HG03060 (cell line): ENCODE measurements around the gene IQGAP1.

Source experiments
- ATAC-seq: cut with Tn5 transposase; IDR thresholded peaks from one replicate; pipeline ENCODE4 v1.9.1; 2021; ENCODE audit warnings: low read depth, moderate number of reproducible peaks; ENCODE audit not compliant: unreplicated experiment

The IQGAP1 gene

GRCh38 chr15:90432253-90432652, 44.2 kb downstream of the IQGAP1 start:
- ATAC-seq: no peak

DNA sequence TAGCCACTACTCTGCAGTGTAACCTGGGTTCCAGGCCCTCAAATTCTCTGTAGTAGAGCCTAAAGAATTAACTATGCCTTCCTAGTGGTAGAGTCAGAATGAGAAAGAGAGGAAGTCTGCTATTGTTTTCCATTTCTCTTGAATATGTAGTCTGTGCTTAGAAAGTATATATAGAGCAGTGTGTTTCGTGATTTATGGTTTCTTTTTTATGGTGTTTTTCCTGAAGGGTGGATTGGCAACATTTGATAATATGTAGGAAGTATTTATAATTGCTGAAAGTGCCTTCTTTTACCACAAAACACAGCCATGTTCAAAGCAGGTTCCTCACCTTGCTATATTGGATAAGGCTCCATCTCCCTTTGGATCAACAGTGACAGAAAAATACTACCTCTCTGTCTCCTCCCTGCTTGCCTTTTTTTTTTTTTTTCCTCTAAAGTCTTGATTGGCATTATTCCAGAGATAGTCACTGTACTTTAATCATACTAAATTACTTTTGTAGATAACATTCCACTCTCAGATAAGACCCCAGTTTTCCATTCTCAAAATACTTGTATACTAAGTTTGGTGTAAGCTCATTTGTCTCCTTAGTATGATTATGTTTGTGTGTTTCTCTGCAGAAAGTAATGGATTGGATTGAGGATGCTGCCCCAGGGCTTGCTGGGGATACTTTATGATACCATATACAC, 47.8 kb downstream of the IQGAP1 start:
- no peak for ATAC-seq

GRCh38 chr15:90436952-90437351, 48.9 kb downstream of the IQGAP1 start:
- ATAC-seq: no peak

DNA sequence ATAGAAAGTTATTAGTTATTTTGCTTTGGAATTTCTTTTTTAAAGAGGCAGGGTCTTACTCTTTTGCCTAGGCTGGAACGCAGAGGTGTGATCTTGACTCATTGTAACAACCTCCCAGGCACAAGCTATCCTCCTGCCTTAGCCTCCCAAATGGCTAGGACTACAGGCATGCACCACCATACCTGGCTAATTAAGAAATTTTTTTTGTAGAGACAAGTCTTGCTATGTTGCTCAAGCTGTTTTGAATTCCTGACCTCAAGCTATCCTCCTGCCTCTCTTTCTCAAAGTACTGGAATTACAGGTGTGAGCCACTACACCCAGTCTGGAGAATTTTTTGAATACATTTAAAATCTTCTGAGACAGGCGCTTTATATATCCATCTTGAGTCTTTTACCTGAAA, 49.5 kb downstream of the IQGAP1 start:
- no peak for ATAC-seq

DNA sequence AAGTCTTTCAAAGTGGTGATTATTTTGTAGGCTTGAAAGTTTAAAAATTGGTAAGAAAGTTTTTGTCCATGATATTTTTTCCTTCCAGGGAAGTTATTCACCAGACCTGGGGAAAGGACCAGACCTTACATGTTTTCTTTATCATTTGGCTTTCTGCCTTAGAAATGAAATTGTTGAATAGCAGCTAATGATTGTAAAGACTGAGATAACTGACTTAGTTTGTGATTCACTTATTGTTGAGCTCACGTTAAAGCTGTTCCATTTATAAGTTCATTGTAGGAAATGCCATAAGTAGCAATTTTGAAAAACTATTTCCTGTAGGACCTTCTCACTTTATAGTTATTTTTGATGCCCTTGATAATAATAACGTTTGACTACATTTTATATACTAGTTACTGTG, 51.9 kb downstream of the IQGAP1 start:
- no peak for ATAC-seq

GRCh38 chr15:90441027-90441426, 53.0 kb downstream of the IQGAP1 start:
- no peak for ATAC-seq

- no peak for ATAC-seq
These were observed 54.4 kb downstream of the IQGAP1 start for GRCh38 chr15:90442423-90442822.

DNA sequence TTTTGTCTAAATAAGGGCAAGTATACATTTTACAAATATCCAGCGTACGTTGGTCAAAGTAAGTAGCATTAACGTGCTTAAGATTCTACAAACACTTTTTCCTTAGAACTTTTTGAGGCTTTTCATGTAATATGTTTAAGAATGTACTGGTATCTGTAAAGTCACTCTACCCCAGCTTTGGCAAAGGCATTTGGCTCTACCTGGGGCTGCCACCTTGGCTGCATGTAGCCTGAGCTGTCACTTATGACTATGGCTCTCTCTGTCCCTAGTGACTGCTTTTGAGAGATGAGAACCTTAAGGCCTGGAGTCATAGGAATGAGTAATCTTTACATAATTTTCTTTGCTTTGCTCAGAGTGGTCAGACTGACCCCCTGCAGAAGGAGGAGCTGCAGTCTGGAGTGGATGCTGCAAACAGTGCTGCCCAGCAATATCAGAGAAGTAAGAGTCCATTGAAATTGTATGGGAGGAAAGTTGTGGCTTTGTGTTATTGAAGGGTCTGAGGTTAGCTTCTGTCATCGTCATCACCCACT, 61.2 kb downstream of the IQGAP1 start:
- ATAC-seq: no peak

- no peak for ATAC-seq
These were observed 63.2 kb downstream of the IQGAP1 start for GRCh38 chr15:90451053-90451850.

- no peak for ATAC-seq
These were observed 68.2 kb downstream of the IQGAP1 start for GRCh38 chr15:90456236-90456635.

DNA sequence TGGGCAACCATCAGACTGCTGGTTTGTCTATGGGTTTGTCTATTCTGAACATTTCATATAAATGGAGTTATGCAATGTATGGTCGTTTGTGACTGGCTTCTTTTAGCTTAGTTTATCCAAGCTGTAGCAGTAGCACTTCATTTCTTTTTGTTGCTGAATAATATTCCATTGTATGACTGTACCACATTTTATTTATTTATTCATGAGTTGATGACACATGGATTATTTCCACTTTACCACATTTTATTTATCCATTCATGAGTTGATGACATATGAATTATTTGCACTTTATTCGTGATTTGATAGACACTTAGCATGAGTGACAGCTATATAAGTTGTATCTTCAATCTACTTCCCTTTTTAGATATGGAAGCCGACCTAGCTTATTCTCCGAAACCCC, 70.0 kb downstream of the IQGAP1 start:
- no peak for ATAC-seq

DNA sequence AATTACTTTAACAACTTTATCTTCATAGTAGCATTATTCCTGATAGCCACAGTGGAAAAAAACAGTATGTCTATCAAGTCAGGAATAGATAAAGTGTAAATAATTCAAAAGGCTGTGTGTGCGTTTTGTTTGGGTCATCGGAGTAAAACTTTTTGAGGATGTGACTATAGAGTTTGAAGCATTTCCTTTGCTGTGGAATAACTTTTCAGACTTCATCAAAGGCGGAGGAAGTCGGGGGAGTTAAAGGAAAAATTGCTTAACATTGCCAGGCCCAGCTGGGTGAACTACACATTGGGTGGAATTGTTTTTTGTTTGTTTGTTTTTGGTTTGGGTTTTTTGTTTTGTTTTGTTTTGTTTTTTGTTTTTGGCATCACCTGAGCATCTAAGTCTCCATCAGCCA, 71.3 kb downstream of the IQGAP1 start:
- no peak for ATAC-seq

- no peak for ATAC-seq
These were observed 72.2 kb downstream of the IQGAP1 start for GRCh38 chr15:90460142-90460824.

- no peak for ATAC-seq
These were observed 75.3 kb downstream of the IQGAP1 start for GRCh38 chr15:90463381-90463780.

- ATAC-seq: no peak
These were observed 77.3 kb downstream of the IQGAP1 start for GRCh38 chr15:90465140-90465929.

DNA sequence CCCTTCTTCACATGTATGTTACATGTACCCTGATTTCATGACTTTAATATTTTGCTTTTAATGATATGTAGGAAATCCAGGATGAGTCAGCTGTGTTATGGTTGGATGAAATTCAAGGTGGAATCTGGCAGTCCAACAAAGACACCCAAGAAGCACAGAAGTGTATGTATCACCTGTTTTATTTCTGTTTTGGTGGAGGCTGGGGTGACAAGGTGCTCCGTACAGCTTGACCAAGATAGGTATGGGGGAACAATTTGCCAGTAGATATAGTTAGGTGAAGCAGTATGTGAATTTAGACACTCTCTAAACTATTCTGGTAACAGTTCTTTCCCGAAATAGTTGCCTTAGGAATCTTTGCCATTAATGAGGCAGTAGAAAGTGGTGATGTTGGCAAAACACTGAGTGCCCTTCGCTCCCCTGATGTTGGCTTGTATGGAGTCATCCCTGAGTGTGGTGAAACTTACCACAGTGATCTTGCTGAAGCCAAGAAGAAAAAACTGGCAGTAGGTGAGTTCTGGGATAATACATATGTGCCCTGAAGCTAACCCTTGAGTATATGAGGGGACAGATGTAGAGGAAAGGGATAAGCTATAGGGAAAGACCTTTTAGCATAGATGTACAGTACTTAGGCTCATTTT, 78.0 kb downstream of the IQGAP1 start:
- ATAC-seq: no peak

DNA sequence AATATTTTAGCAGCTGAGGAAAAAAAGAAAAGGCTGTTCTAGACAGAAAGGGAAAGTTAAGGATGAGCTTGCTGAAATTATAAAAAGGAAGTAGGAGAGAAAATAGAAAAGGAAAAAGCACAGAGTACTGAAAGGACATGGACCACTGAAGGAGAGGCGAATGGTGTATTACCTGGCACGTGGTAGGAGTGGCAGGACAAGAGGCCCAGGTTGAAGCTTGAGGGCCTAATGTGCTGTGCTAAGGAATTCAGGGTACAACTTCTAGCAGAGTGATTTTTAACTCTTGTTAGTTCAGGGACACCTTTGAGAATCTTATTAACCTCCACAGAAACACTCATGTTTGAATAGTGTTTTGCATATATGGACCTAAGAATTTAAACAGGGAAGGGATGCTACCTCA, 81.7 kb downstream of the IQGAP1 start:
- ATAC-seq: no peak

DNA sequence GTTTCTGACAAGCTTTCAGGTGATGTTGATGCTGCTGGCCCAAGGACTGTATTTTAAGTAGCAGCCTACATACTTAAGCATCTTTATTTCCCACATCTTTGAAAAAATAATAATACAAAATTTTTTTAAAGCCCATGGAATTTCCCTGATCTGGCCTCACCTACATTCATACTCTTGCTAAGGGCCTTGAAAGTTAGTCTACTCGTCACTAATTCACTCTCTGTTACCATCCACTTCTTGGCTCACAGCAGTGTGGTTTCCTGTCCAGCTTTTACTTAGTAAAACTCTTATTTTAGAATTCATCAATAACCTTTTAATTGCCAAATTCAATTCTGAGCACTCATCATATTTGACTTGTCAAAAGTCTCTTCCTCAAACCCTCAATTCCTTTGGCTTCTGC, 82.4 kb downstream of the IQGAP1 start:
- no peak for ATAC-seq

DNA sequence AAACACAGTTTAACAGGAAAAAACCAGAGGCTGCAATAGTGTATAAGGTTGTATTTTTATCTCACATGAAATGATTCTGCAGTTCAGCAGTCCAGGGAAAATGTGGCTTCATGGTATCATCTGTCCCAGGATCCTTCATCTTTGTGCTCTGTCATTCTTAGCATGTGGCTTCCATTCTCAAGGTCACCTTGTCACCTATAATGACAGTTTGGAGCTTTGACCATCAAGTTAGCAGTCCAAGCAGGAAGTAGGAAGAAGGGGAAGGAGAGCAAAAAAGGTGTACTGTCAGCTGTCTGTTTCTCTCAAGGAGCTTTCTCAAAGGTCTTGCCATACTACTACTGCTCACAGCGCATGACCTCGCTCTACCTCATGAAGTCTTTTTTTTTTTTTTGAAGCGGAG, 83.1 kb downstream of the IQGAP1 start:
- ATAC-seq: no peak

DNA sequence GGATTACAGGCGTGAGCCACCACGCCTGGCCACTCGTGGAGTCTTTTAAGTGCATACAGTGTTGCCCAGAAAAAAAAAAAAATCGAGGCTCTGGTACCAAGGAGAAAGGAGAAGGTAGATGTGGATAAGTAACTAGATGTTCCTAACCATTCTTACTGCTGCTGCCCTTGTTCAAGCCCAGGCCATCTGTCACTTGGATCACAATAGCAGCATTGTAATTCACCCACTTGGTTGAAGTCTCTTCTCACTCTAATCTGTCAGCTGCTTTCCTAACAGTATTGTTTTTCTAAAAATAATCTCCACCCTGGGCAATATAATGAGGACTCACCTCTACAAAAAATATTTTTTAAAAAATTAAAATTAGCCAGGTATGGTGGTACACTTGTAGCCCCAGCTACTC, 83.7 kb downstream of the IQGAP1 start:
- no peak for ATAC-seq
